Body of pancreas (tissue), 4 donors: Measurements from ENCODE around the gene TMEM47. TPM values are rescaled to one million over a fixed set of nuclear protein-coding genes. Genes with fewer than 3 reads are reported as not detected.

ENCODE experiments used
- ATAC-seq: fragments of 150-250 bp; one replicate; pipeline ENCODE4 v1.9.1; 2016
- DNase-seq, 4 donors: peaks; one replicate each; pipeline ENCODE4 v3.0.0-alpha.2; 2019
- H3K27ac ChIP-seq, 4 donors: fragments of 200-600 bp; sonication (generic); 1 replicate in 3 of 4; 2 replicates in 1 of 4; pipeline versions ENCODE4 v1.5.1 to v1.6.1; 2016 to 2019; ENCODE audit warnings: mild to moderate bottlenecking in 1 of 4, mixed read lengths in 1 of 4, moderate library complexity in 1 of 4
- H3K27me3 ChIP-seq, 2 donors: fragments of 200-600 bp; sonication (generic); one replicate each; pipeline ENCODE4 v1.6.0; 2016; ENCODE audit warnings: mild to moderate bottlenecking in 1 of 2
- H3K36me3 ChIP-seq, 2 donors: fragments of 200-600 bp; sonication (generic); replicated peaks in 1 of 2; 2 replicates each; pipeline ENCODE4 v1.5.1; 2016; ENCODE audit warnings: low read depth in 2 of 2; ENCODE audit not compliant: insufficient read depth in 1 of 2
- H3K4me1 ChIP-seq: fragments of 200-600 bp; sonication (generic); one replicate; pipeline ENCODE4 v1.6.0; 2016
- H3K4me3 ChIP-seq, 2 donors: fragments of 200-600 bp; sonication (generic); 1 replicate in 1 of 2; 2 replicates in 1 of 2; pipeline ENCODE4 v1.5.1; 2016 to 2019
- H3K9me3 ChIP-seq, 3 donors: fragments of 200-600 bp; sonication (generic); 1 replicate in 2 of 3; 2 replicates in 1 of 3; pipeline ENCODE4 v1.5.1; 2016
- POLR2A ChIP-seq, 3 donors: fragments of 450-650 bp; IDR thresholded peaks; one replicate each; pipeline ENCODE4 v1.6.1; 2016; ENCODE audit warnings: antibody characterized with exemption in 3 of 3, mild to moderate bottlenecking in 2 of 3
- WGBS, 2 donors: methylation state at CpG; one replicate each; pipeline ENCODE4 v1.1.5; 2017; 5-methylcytosine and 5-hydroxymethylcytosine counted together
- intact Hi-C: fragments of 100-400 bp; cut with DNase I; formaldehyde crosslinking; loops from one replicate; pipeline ENCODE4 v1.15.1; 2023
- total RNA-seq, 2 donors: library from RNA; depleted of rRNA; stranded (reverse); fragments of >200 nt; gene quantifications; one replicate each; pipeline ENCODE4 v1.1.0, GENCODE V29; 2016
- TF ChIP-seq, protein P1 (sequence below), 7 experiments: fragments of 450-650 bp in 4 of 7; fragments of 200-600 bp in 3 of 7; sonication (generic) in 3 of 7; IDR thresholded peaks; one replicate each; pipeline ENCODE4 v1.5.1; 2016 to 2019; ENCODE audit warnings: antibody characterized with exemption in 7 of 7

TMEM47 gene
- total RNA-seq, 2 donors from 2014 or later = 3.6 to 12.7 TPM

DNA sequence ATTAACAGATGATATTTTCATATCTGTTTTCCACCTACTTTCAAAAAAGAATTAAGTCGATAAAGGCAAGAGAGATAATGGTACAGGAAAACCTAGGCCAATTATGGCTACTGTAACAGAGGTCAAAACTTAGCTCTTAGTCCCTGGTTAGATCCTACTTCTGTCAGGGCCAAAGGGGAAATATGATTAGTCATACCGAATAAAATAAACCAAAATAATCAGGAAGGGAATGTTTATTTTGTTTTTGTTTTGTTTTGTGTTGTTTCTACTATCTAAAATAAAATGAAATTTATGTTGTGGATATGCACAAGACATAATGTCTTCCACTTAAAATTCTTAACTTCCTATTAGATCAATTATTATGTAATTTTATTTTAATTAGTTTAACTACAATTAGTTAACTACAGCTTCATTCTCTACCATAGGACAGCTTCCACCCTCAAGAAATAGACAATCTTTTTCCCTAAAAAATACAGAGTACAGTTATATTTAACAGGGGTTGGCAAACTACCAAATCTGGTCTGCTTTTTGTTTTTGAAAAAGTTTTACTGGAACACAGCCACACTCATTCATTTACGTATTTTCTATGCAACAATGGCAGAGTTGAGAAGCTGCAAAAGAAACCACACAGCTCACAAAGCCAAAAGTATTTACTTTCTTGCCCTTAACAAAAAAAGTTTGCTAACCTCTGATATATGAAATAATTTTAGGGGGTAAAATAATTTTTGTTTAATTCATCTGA lies 25.4 kb downstream of the TMEM47 start:
- Histone ChIP-seq H3K9me3 (no peaks in the 10 kb centered on the region), H3K27ac (no peak overlapping the region), H3K4me3 (no peak overlapping the region), H3K36me3 (no peaks in the 10 kb centered on the region), H3K27me3 (no peaks in the 10 kb centered on the region), H3K4me1 (no peaks in the 10 kb centered on the region)
- 57 to 60% methylated on average over 3 of the region's 3 CpGs for WGBS, 2 donors
- no peak for TF ChIP-seq POLR2A (IDR thresholded peaks at IDR 0.05)
- TF ChIP-seq, protein P1, sequence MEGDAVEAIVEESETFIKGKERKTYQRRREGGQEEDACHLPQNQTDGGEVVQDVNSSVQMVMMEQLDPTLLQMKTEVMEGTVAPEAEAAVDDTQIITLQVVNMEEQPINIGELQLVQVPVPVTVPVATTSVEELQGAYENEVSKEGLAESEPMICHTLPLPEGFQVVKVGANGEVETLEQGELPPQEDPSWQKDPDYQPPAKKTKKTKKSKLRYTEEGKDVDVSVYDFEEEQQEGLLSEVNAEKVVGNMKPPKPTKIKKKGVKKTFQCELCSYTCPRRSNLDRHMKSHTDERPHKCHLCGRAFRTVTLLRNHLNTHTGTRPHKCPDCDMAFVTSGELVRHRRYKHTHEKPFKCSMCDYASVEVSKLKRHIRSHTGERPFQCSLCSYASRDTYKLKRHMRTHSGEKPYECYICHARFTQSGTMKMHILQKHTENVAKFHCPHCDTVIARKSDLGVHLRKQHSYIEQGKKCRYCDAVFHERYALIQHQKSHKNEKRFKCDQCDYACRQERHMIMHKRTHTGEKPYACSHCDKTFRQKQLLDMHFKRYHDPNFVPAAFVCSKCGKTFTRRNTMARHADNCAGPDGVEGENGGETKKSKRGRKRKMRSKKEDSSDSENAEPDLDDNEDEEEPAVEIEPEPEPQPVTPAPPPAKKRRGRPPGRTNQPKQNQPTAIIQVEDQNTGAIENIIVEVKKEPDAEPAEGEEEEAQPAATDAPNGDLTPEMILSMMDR (IDR thresholded peaks at IDR 0.05) = no peak
- DNase-seq (no peak), ATAC-seq (no peak)
- intact Hi-C loops = no loop called here

- WGBS, 2 donors = 86 to 88% methylated on average over 3 of the region's 3 CpGs
- Histone ChIP-seq H3K9me3 (no peaks in the 10 kb centered on the region), H3K4me3 (no peak overlapping the region), H3K27ac (no peak overlapping the region), H3K27me3 (no peaks in the 10 kb centered on the region), H3K4me1 (no peaks in the 10 kb centered on the region), H3K36me3 (no peaks in the 10 kb centered on the region)
- DNase-seq (no peak), ATAC-seq (no peak)
- no peak for TF ChIP-seq POLR2A (IDR thresholded peaks at IDR 0.05)
- TF ChIP-seq, protein P1 (IDR thresholded peaks at IDR 0.05) = no peak
- intact Hi-C loops = no loop called here
Observed at GRCh38 chrX:34629572-34629971, 27.5 kb downstream of the TMEM47 start.

DNA sequence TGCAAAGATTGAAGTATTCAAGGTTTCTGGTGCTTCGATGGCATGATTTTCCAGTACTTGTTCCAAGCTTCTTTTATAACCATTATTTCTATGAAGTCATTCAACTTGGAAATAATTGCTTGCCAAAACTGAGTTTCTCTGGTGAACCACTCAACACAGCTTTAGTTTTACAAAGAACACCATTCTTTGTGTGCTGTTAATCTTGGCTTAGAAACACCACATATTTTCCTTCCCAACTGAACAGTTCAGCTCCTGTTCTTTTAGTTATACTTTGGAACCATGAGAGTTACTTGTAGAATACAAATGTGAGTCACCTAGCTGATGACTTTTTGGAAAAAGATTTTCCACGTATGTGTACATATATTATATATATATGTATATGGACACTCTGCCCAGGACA lies 32.7 kb downstream of the TMEM47 start:
- Histone ChIP-seq H3K36me3 (no peaks in the 10 kb centered on the region), H3K4me1 (no peaks in the 10 kb centered on the region), H3K27me3 (no peaks in the 10 kb centered on the region), H3K9me3 (no peaks in the 10 kb centered on the region), H3K27ac (no peak overlapping the region), H3K4me3 (no peak overlapping the region)
- WGBS, 2 donors = 53 to 69% methylated on average over 2 of the region's 2 CpGs
- TF ChIP-seq POLR2A (IDR thresholded peaks at IDR 0.05) = no peak
- TF ChIP-seq, protein P1 (IDR thresholded peaks at IDR 0.05) = no peak
- intact Hi-C loops = no loop called here
- DNase-seq (no peak), ATAC-seq (no peak)

- Histone ChIP-seq H3K9me3 (no peaks in the 10 kb centered on the region), H3K27ac (no peak overlapping the region), H3K4me1 (no peaks in the 10 kb centered on the region), H3K4me3 (no peak overlapping the region), H3K36me3 (no peaks in the 10 kb centered on the region), H3K27me3 (no peaks in the 10 kb centered on the region)
- intact Hi-C loops = no loop called here
- no peak for TF ChIP-seq POLR2A (IDR thresholded peaks at IDR 0.05)
- TF ChIP-seq, protein P1 (IDR thresholded peaks at IDR 0.05) = no peak
- DNase-seq = no peak
- no peak for ATAC-seq
- WGBS, 2 donors = 67 to 91% methylated on average over 2 of the region's 2 CpGs
Observed at GRCh38 chrX:34619920-34620319, 37.2 kb downstream of the TMEM47 start.

DNA sequence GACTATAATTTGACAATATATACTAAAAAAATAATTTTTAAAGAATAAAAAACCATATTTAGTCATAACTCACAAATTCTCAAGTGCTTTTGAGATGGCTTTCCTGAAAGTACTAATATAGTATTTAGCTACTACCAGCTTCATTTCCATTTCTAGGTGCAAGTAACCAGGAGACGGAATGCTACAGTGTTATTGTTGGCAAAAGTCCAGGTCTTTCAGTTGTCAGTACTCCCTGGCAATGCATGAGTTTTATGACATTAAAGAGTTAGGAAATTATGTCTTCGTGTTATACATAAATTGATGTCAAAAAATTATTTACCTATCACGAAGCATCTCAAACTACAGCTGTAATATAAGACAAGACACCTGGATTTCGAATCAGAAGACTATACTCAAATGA lies 45.0 kb downstream of the TMEM47 start:
- TF ChIP-seq, protein P1 (IDR thresholded peaks at IDR 0.05) = no peak
- no peak for TF ChIP-seq POLR2A (IDR thresholded peaks at IDR 0.05)
- no peaks in the 10 kb centered on the region for H3K9me3 ChIP-seq
- no peaks in the 10 kb centered on the region for H3K36me3 ChIP-seq
- ATAC-seq (no peak), DNase-seq (no peak)
- intact Hi-C loops = no loop called here
- 36 to 40% methylated on average over 4 of the region's 4 CpGs for WGBS, 2 donors
- no peaks in the 10 kb centered on the region for H3K4me1 ChIP-seq
- no peaks in the 10 kb centered on the region for H3K27me3 ChIP-seq
- no peak overlapping the region for H3K4me3 ChIP-seq
- H3K27ac ChIP-seq = no peak overlapping the region
